Effector memory CD8-positive, alpha-beta T cell (primary cell): Measurements from ENCODE around the gene BIRC5.

Experiments used
- ATAC-seq: fragments of 150-1000 bp; cut with Tn5 transposase; replicated peaks from 2 replicates; pipeline ENCODE4 v1.10.0; 2021; ENCODE audit warnings: mild to moderate bottlenecking, moderate library complexity
- DNase-seq, 3 experiments: peaks; one replicate each; pipeline ENCODE4 v3.0.0; 2021
- H3K27ac Mint-ChIP-seq, 2 donors: one replicate each; pipeline ENCODE4 v1.8.0; 2022; ENCODE audit warnings: mild to moderate bottlenecking in 2 of 2, mixed read lengths in 2 of 2, moderate library complexity in 2 of 2
- H3K27me3 Mint-ChIP-seq, 2 donors: one replicate each; pipeline ENCODE4 v1.8.0; 2022; ENCODE audit warnings: mixed read lengths in 2 of 2
- H3K36me3 Mint-ChIP-seq: one replicate; pipeline ENCODE4 v1.8.0; 2022; ENCODE audit warnings: mild to moderate bottlenecking, moderate library complexity, mixed read lengths; ENCODE audit not compliant: insufficient read depth
- H3K4me1 Mint-ChIP-seq, 2 donors: one replicate each; pipeline ENCODE4 v1.8.0; 2022; ENCODE audit warnings: low read depth in 2 of 2, mixed read lengths in 2 of 2
- H3K4me3 Mint-ChIP-seq, 2 donors: one replicate each; pipeline ENCODE4 v1.8.0; 2022; ENCODE audit warnings: mild to moderate bottlenecking in 2 of 2, mixed read lengths in 2 of 2, moderate library complexity in 2 of 2
- H3K9me3 Mint-ChIP-seq, 2 donors: one replicate each; pipeline ENCODE4 v1.8.0; 2022; ENCODE audit warnings: mixed read lengths in 2 of 2

BIRC5 gene

DNA sequence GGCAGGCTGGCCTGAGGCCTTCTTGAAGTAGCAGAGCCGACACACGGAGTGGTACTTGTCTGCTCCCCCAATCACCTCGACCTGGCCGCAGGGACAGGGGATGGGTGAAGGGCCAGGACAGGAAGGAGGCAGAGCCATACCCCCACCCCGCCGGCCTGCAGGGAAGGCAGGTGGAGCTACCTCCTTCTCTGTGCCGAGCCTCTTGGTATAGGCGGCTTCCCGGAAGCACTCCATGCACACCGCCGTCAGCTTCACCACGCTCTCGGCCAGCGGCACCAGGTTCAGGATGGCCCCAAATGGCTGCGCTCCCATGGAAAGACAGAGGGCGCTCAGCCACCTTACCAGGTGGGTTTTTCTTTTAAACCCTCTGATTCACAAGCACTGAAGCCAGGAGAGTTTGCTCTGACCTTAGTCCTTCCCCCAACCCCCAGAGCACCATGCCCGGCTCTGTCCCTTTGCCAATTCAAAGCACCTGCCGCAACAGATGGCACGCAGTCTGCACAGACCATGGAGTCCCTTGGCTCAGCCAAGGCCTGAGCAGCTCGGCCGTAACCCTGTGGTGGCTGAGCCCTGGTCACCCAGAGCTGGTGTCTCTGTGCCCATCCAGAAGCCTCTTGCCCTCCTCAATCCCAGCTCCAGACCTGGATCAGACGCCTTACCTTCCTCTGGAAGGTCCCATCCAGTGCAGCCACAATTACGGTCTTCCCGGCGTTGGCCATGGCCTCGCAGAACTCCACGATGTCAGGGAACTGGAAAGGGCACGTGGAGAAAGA is 39.0 kb upstream of the BIRC5 start:
- Mint-ChIP-seq H3K4me3 (no peak overlapping the region), H3K9me3 (no peaks in the 10 kb centered on the region), H3K36me3 (peaks cover 32% of the 10 kb centered on the region), H3K27me3 (no peaks in the 10 kb centered on the region), H3K4me1 (peaks cover 32 to 34% of the 10 kb centered on the region in 2 donors), H3K27ac (peak overlapping the region in 1 of 2 donors; percentile 31)
- DNase-seq (no peak), ATAC-seq (no peak)

DNA sequence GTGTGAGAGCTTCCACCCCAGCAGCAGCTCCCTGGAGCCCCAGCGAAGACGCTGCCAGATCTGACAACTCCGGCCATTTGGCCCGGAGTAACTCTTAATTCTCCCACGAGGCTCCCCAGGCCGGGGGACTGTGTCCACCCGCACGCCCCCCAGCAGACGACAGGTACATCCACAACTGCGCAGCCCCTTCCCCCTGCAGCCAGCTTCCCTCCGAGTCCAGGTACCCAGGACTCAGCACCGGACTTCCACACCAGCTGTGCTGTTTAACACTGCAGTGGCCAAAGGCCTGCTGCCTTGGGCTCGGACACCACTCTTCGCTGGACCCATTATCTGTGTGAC is 38.4 kb upstream of the BIRC5 start:
- Mint-ChIP-seq H3K9me3 (no peaks in the 10 kb centered on the region), H3K4me3 (no peak overlapping the region), H3K27ac (peak overlapping the region; percentile 15 to 31), H3K4me1 (peaks cover 37 to 38% of the 10 kb centered on the region in 2 donors), H3K36me3 (peaks cover 32% of the 10 kb centered on the region), H3K27me3 (no peaks in the 10 kb centered on the region)
- DNase-seq (no peak), ATAC-seq (no peak)

DNA sequence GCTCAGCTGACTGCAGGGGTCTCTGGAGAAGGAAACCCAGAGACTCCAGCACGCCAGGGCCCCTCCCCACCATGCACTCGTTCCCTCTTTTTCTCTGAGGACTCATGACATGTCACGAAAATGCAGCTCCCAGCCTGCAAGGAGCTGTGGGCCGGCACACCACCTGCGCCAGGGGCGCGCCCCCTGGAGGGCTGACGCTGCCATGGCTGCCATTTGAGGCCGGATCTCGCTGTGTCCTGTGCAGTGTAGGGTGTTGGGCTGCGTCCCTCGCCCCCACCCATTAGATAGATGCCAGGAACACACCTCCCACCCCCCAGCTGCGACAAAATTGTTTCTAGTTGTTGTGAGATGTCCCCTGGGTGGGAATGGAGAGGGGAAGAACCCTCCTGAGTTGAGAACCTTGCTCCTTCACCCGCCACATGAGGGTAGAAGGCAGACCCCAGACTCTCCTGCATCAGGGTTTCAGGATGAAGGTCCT is 37.5 kb upstream of the BIRC5 start:
- ATAC-seq (peak; percentile 85), DNase-seq (peak; percentile 68 to 74 (median 74))
- Mint-ChIP-seq H3K4me3 (no peak overlapping the region), H3K27ac (no peak overlapping the region), H3K27me3 (no peaks in the 10 kb centered on the region), H3K36me3 (peaks cover 31% of the 10 kb centered on the region), H3K4me1 (peaks cover 35 to 38% of the 10 kb centered on the region in 2 donors), H3K9me3 (no peaks in the 10 kb centered on the region)

DNA sequence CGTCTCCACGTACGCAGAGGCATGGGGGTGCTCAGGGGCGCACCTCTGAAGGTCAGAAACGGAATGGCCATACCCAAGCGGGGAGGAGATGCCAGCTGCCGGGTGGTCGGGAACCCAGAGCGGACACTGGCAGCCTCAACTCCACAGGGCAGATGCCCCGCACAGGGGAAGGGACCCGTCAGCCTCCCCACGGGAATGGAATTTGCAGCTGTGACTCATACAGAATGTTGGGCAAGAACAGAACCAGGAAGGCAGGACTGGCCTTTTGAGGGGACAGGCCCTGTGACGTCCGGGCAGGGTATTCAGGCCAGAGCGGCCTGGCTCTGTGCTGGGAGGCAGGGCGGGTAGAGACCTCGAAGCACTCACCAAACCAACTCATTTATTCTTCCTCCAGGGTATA is 34.7 kb upstream of the BIRC5 start:
- peaks cover 12% of the 10 kb centered on the region in 2 donors for H3K4me1 Mint-ChIP-seq
- peak overlapping the region in 1 of 2 donors; percentile 74 for H3K27ac Mint-ChIP-seq
- no peak for DNase-seq
- H3K9me3 Mint-ChIP-seq, result no peaks in the 10 kb centered on the region
- H3K36me3 Mint-ChIP-seq, result peaks cover 13% of the 10 kb centered on the region
- H3K4me3 Mint-ChIP-seq, result peak overlapping the region; percentile 13 to 68
- ATAC-seq, result no peak
- H3K27me3 Mint-ChIP-seq, result no peaks in the 10 kb centered on the region

DNA sequence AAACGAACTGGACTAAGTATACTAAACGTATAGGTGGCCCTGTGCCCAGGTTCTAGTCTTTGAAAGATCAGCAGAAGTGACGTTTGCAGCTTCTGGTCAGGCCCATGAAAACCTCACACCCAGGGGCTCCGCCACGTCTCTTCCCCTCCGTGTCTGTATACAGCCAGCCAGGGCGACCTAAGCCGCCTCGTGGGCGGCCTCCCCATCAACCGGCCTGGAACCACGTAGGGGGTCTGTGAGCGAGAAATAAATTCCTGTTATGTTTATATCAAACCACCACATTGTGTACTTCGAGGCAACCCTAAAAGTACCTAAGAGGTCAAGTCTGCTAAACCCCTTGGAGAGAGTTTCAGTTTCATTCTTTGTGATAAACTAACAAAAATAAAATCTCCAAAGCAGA is 34.0 kb upstream of the BIRC5 start:
- Mint-ChIP-seq H3K4me3 (peak overlapping the region; percentile 13 to 68), H3K9me3 (no peaks in the 10 kb centered on the region), H3K27ac (peak overlapping the region; percentile 74 to 80), H3K4me1 (peaks cover 11 to 12% of the 10 kb centered on the region in 2 donors), H3K36me3 (peaks cover 9% of the 10 kb centered on the region), H3K27me3 (no peaks in the 10 kb centered on the region)
- DNase-seq (no peak), ATAC-seq (peak; percentile 55)

DNA sequence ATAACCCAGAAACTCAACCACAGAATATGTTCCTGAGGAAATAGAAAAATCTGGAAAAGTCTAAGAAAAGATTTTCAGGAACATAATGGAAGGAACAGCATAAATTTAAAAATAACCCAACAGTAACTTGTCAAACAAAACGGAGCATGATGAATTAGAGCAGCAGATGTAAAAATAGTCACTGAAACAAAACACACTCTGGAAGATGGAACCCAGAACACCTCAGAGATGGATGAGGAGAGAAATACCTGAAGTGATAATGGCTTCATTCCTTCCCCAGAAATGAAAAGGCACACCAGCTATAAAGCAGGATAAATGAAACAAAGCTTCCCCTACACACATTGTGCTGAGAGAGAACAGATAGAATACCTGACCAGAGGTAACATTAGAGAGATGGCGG is 33.5 kb upstream of the BIRC5 start:
- H3K36me3 Mint-ChIP-seq, result peaks cover 9% of the 10 kb centered on the region
- H3K27ac Mint-ChIP-seq, result peak overlapping the region; percentile 74 to 80
- H3K4me3 Mint-ChIP-seq, result peak overlapping the region; percentile 13 to 68
- DNase-seq, result no peak
- no peaks in the 10 kb centered on the region for H3K27me3 Mint-ChIP-seq
- ATAC-seq, result no peak
- H3K4me1 Mint-ChIP-seq, result peaks cover 11% of the 10 kb centered on the region in 2 donors
- no peaks in the 10 kb centered on the region for H3K9me3 Mint-ChIP-seq

DNA sequence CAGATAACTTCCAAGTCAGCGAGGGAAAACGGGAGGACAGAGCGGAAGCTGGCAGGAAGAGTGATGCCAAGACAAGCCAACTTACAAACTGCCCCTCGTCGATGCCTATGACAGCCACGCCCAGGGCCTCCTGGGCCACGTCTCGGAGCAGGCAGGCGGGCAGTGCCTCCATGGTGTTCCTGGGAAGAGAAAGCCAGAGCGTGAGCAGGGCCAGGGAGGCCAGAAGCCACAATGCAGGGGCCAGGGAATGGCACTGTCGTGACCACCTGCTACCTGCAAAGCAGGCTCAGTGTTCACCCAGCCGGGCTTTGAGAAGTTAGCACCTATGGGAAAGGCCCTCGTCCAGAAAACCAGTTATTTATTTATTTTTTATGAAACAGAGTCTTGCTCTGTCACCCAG is 31.5 kb upstream of the BIRC5 start:
- ATAC-seq (no peak), DNase-seq (no peak)
- H3K27me3 Mint-ChIP-seq, result no peaks in the 10 kb centered on the region
- H3K4me3 Mint-ChIP-seq, result no peak overlapping the region
- peaks cover 14% of the 10 kb centered on the region in 2 donors for H3K4me1 Mint-ChIP-seq
- H3K27ac Mint-ChIP-seq, result peak overlapping the region in 1 of 2 donors; percentile 47
- no peaks in the 10 kb centered on the region for H3K9me3 Mint-ChIP-seq
- peaks cover 7% of the 10 kb centered on the region for H3K36me3 Mint-ChIP-seq

DNA sequence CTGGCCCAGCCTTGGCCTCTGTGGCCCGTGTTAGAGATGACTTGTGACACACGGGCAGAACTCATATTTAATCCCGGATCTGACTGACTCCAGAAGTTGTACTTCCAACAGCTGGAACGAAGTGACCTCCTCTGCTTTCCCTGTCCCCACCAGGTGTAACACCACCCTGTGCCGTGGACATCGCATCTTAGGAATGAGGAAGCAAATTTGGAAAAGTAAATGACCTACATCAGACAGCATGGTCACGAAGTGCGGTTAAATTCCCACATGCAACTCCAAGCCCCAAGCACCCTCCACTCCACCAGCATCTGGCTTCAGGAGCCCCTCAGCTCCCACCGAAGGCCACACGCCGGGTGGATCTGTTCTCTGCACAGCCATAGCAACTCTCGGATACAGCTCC is 30.1 kb upstream of the BIRC5 start:
- no peak for DNase-seq
- no peaks in the 10 kb centered on the region for H3K9me3 Mint-ChIP-seq
- H3K27me3 Mint-ChIP-seq, result no peaks in the 10 kb centered on the region
- H3K4me3 Mint-ChIP-seq, result no peak overlapping the region
- no peak for ATAC-seq
- H3K27ac Mint-ChIP-seq, result no peak overlapping the region
- peaks cover 3% of the 10 kb centered on the region for H3K36me3 Mint-ChIP-seq
- H3K4me1 Mint-ChIP-seq, result peaks cover 16 to 18% of the 10 kb centered on the region in 2 donors

DNA sequence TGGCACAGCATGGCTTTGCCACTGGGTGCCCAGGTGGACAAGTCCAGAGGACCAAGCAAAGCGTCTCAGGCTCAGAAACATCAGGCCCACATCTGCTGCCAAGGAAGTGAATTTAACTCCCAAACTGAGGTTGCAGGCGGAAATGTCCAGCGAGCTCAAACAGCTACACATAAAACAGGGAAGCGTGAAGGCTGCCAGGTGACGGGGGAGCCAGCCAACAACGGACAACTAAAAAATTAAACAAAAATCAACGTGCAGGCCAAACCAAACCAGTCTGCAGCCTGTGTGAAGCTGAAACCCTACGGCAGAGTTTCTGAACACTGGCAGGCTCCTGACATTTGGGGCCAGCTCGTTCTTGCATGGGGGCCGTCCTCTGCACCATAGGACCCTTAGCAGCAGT is 29.7 kb upstream of the BIRC5 start:
- Mint-ChIP-seq H3K4me1 (peaks cover 16 to 18% of the 10 kb centered on the region in 2 donors), H3K27ac (no peak overlapping the region), H3K4me3 (no peak overlapping the region), H3K9me3 (no peaks in the 10 kb centered on the region), H3K36me3 (peaks cover 3% of the 10 kb centered on the region), H3K27me3 (no peaks in the 10 kb centered on the region)
- ATAC-seq (no peak), DNase-seq (no peak)

DNA sequence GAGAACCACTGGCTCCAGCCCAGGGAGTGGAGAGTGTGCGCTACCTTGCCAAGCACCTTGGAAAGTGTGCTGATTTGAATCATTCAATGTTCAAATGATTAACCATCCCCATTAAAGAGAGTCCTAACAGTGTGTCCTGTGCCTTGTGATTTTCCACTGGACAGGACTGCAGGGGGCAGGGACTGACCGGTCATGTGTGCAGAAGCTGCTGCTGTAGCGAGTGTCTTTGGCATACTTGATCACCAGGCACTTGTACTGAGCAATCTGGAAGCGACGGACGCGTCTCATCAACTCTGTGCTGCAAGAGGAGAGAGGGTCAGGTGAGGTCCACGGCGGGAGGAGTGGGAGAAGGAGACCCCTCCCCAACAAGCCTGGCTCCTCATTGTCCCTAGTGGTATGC is 29.2 kb upstream of the BIRC5 start:
- H3K27ac Mint-ChIP-seq, result no peak overlapping the region
- no peak overlapping the region for H3K4me3 Mint-ChIP-seq
- no peak for ATAC-seq

DNA sequence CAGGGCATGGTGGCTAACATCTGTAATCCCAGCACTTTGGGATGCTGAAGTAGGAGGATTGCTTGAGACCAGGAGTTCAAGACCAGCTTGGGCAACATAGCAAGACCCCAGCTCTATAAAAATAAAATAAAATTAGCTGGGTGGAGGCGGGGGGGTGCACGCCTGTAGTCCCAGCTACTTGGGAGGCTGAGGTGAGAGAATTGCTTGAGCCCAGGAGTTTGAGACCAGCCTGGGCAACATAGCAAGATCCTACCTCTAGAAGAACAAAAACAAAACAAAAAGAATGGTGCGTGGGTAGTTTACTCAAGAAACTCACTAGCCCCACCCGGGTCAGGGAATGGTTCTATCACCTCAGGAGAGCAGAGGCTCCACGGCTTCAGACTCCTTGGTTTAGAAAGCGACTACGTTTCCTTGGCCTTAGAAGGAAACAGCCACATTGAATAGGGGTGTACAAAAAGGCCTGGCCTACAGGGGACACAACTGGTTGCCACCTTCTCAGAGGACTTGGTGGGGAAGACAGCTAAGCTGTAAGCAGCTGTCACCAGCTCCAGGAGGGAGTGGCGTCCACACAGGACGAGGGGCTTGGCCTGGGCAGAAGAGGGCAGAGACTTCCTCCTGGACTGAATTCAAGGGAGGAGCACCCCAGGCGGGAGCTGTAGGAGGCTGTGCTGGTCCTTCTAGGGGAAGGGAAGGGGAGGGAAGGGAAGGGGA is 27.9 kb upstream of the BIRC5 start:
- DNase-seq, result no peak
- no peaks in the 10 kb centered on the region for H3K27me3 Mint-ChIP-seq
- no peaks in the 10 kb centered on the region for H3K9me3 Mint-ChIP-seq
- no peak for ATAC-seq
- H3K4me3 Mint-ChIP-seq, result peak overlapping the region; percentile 79 to 85
- peaks cover 9 to 12% of the 10 kb centered on the region in 2 donors for H3K4me1 Mint-ChIP-seq
- peak overlapping the region in 1 of 2 donors; percentile 41 for H3K27ac Mint-ChIP-seq
- H3K36me3 Mint-ChIP-seq, result no peaks in the 10 kb centered on the region

More for the DNA sequence above, 29.2 kb upstream of the BIRC5 start:
- Mint-ChIP-seq H3K9me3 (no peaks in the 10 kb centered on the region), H3K27me3 (no peaks in the 10 kb centered on the region), H3K36me3 (peaks cover 3% of the 10 kb centered on the region), H3K4me1 (peaks cover 16 to 18% of the 10 kb centered on the region in 2 donors)
- no peak for DNase-seq

DNA sequence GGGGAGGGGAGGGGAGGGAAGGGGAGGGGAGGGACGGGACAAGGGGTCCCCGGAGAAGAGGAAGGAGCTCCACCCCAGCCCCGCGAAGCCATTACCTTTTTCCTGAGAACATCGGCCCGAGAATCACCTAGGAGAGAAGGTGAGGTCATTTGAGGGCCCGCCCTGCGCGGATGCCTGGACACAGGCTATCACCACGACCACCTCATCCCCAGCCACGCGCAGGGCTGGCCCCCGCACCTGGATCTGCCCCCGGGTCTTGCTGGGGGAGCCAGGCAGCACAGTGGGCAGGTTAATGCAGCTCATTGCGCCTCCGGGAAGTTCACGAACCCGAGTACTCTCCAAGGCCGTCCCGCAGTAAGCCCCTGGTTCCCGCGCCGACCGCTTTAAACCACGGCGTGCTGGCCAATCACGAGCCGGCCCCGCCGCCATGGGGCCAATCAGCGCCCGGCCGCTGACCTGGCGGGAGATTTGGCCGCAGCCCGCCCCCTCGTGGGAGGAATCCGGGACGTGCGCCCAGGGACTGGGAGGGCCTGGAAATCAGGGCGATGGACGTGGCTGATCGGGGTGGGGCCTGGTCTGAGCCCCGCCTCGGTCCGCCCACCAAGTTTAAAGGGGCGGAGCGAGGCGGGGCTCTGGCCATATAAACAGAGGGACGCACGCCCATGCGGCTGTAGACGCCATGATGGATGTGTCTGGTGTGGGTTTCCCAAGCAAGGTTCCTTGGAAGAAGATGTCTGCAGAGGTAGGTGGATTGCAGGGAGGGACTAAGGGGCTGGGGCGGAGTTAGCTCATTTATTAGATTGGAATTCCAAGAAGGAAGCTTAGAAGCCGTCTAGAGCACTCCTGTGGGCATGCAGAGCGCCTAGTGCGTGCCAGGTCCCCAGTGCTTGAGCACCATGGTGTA is 27.1 kb upstream of the BIRC5 start, which contains the start of the genes AFMID and TK1:
Gene AFMID, plus strand, starts transcription at position 671 of the 904 bp plus-strand sequence. Its CDS starts 9 bp downstream, at position 680.
Gene TK1, minus strand, starts transcription at position 361 of the 904 bp plus-strand sequence. Its CDS starts 58 bp downstream, at position 303.
- peak; percentile 88 for ATAC-seq
- peaks cover 9 to 12% of the 10 kb centered on the region in 2 donors for H3K4me1 Mint-ChIP-seq
- H3K27ac Mint-ChIP-seq, result peak within 1 kb of the TSS; percentile 31 to 41

DNA sequence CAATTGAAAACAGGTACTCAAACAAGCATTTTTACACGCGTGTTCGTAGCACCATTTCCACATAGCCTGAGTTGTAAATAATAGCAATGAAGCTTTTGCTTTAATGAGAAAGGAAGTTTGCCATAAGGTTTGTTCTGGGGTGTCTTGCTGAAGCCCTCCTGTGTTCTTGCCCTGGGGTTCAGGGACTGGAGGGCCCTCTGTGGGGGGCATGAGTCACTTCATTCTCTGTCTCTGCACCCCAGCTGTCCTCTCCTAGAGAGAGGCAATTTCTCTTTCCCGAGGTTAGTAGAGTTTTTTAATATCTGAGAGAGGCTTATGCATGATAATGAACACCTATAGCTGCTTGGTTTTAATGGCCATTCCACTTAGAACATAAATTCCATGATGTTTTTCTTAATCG is 17.3 kb upstream of the BIRC5 start:
- Mint-ChIP-seq H3K4me3 (no peak overlapping the region), H3K4me1 (no peaks in the 10 kb centered on the region), H3K27ac (no peak overlapping the region), H3K27me3 (no peaks in the 10 kb centered on the region), H3K36me3 (no peaks in the 10 kb centered on the region), H3K9me3 (no peaks in the 10 kb centered on the region)
- no peak for ATAC-seq
- no peak for DNase-seq

More for the DNA sequence above, 27.1 kb upstream of the BIRC5 start, which contains the start of the genes AFMID and TK1:
- Mint-ChIP-seq H3K4me3 (peak within 1 kb of the TSS; percentile 79 to 85), H3K27me3 (no peaks in the 10 kb centered on the region), H3K36me3 (no peaks in the 10 kb centered on the region), H3K9me3 (no peaks in the 10 kb centered on the region)
- peak; percentile 71 to 77 (median 77) for DNase-seq
